ENCODE measurements around the gene YTHDF2.

- TF ChIP-seq, protein P1, sequence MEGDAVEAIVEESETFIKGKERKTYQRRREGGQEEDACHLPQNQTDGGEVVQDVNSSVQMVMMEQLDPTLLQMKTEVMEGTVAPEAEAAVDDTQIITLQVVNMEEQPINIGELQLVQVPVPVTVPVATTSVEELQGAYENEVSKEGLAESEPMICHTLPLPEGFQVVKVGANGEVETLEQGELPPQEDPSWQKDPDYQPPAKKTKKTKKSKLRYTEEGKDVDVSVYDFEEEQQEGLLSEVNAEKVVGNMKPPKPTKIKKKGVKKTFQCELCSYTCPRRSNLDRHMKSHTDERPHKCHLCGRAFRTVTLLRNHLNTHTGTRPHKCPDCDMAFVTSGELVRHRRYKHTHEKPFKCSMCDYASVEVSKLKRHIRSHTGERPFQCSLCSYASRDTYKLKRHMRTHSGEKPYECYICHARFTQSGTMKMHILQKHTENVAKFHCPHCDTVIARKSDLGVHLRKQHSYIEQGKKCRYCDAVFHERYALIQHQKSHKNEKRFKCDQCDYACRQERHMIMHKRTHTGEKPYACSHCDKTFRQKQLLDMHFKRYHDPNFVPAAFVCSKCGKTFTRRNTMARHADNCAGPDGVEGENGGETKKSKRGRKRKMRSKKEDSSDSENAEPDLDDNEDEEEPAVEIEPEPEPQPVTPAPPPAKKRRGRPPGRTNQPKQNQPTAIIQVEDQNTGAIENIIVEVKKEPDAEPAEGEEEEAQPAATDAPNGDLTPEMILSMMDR (IDR thresholded peaks at IDR 0.05) = no peak
- TF ChIP-seq EP300 (IDR thresholded peaks at IDR 0.05) = no peak
Measured at GRCh38 chr1:28745653-28746173, 9.0 kb downstream of the YTHDF2 start.
